HG03442 (cell line): Measurements from ENCODE around the gene CBS.
"Not testable (repeated sequence)": the region's sequence is repeated elsewhere in the genome, so short reads cannot be mapped to it uniquely, and the experiment has no call there.

ENCODE experiments used
- ATAC-seq: cut with Tn5 transposase; IDR thresholded peaks from one replicate; pipeline ENCODE4 v1.9.1; 2021; ENCODE audit warnings: mild to moderate bottlenecking, moderate library complexity; ENCODE audit not compliant: unreplicated experiment

The CBS gene

GRCh38 chr21:43075170-43076022 lies at the start of gene CBS:
TSS of gene CBS (minus strand) at chr21:43075835. CDS start at chr21:43072193, 3,642 bp downstream.
- not testable (repeated sequence) for ATAC-seq

GRCh38 chr21:43115956-43116355 lies 40.3 kb upstream of the CBS start:
- ATAC-seq = not testable (repeated sequence)

DNA sequence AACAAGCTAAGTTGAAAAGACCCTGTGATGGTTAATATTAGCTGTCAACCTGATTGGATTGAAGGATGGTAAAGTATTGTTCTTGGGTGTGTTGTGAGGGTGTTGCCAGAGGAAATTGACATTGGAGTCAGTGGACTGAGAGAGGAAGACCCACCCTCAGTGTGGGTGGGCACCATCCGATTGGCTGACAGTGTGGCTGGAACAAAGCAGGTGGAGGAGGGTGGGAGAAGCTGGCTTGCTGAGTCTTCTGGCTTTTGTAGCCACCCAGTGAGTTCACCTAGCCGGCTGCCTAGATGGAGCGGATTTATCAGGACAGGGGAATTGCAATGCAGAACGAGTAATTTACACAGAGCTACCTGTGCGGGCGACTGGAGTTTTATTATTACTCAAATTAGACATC lies 38.8 kb upstream of the CBS start:
- ATAC-seq = not testable (repeated sequence)

DNA sequence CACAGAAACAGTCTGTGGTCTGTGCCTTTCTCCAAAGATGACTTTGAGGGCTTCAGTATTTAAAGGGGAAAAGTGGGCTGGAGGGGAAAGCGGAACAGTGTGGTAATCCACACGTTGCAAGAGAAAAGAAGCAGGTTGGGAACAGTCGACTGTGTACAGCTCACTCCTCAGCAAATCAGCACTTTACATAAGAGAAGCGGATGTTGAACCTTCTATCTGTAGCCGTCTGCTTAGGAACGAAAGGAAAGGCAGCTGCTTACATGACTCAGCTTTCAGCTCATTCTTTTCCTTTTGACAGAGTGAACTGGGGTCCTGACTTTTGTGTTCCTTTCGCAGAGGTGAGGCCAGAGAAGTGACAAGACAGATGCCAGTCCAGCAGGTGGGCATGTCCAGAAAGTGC lies 33.4 kb upstream of the CBS start:
- not testable (repeated sequence) for ATAC-seq

GRCh38 chr21:43108177-43108576 lies 32.5 kb upstream of the CBS start:
- not testable (repeated sequence) for ATAC-seq

GRCh38 chr21:43107794-43108137 lies 32.1 kb upstream of the CBS start:
- ATAC-seq = not testable (repeated sequence)

- ATAC-seq = peak; percentile 71
Measured at GRCh38 chr21:43106965-43107793, 31.5 kb upstream of the CBS start, which contains the start of gene U2AF1. TSS of gene U2AF1 (minus strand) at chr21:43107570. CDS start at chr21:43107494, 76 bp downstream.

GRCh38 chr21:43104642-43105041 lies 29.0 kb upstream of the CBS start:
- ATAC-seq = not testable (repeated sequence)

- ATAC-seq = not testable (repeated sequence)
Measured at GRCh38 chr21:43102281-43102680, 26.6 kb upstream of the CBS start.

DNA sequence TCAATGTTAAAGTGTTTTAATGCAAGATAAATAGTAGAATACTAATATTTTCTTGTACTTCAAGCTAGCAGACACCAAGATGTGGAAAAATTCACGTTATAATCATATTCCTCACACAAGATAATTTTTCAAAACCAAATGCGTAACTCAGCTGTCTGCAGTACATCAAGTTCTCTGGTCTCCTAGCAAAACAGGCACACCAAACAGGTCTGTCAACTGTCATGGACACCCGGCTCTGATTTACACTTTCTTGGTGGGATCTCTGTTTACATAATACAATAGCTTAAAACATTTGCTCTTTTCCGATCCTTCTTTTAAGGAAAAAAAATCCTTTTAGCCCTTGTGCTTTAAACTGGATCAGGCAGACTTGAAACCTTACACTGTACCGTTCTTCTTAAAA lies 26.0 kb upstream of the CBS start:
- not testable (repeated sequence) for ATAC-seq

- ATAC-seq = not testable (repeated sequence)
Measured at GRCh38 chr21:43101000-43101399, 25.4 kb upstream of the CBS start.

DNA sequence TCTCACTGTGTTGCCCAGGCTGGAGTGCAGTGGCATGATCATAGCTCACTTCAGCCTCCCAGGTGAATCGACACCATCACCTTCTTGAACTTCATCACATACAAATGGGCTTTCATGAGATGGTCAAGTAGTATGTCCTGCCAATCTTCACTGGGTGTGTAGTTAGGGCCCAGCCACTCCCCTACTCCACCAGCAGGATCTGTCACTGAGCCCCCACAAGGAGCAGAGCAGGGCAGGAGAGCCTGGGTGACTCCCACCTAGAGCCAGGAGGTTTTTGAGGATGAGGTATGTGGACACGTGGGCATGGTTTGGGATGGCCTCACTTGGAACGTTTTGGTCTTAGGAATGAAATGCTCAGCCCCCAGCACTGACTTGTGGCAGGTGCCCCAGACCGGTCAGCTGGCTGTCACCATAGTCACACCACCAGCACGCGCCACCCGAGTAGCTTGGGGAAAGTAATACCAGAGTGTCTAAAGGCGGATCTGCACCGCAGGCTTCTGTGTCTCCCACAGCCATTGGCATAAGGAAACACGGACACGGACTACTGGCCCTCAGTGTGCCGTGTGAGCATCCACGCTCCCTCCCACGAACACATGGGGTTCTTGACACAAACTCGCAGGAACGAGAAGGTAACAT lies 16.5 kb upstream of the CBS start:
- ATAC-seq = not testable (repeated sequence)

GRCh38 chr21:43090947-43091346 lies 15.3 kb upstream of the CBS start:
- not testable (repeated sequence) for ATAC-seq

- not testable (repeated sequence) for ATAC-seq
Measured at GRCh38 chr21:43089463-43089862, 13.8 kb upstream of the CBS start.

DNA sequence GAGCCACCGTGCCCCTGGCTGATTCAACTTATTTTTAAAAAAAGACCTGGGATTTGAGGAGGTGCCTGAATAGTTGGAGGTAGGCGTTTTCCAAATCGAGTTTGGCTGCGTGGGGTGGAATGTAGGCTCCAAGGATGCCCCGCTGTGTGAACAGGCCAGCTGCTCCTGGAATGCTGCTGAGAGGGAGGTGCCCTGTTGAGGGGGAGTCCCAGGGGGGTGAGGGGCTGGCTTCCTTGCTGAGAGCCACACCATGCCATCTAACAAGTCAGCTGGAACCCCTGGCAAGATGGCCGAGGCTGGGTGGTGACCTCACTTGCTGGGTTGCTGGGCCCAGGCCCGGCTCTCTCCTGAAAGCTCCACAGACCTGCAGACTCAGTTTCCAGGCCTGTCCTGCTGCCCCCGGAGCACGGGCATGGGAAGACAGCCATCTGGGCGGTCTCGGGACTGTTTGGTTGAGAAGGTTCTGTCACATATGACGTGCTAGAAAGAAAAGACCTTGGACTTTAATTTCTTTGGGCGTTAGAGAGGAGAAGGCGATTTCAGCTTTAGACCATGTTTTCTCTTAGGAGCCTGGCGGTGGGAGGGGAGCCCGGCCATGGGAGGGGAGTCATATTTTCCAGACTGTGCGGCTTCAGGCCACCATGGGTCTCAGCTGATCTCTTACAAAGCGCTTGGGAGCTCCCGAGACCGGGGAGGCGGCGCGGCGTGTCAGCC lies 7.1 kb upstream of the CBS start:
- ATAC-seq = not testable (repeated sequence)

DNA sequence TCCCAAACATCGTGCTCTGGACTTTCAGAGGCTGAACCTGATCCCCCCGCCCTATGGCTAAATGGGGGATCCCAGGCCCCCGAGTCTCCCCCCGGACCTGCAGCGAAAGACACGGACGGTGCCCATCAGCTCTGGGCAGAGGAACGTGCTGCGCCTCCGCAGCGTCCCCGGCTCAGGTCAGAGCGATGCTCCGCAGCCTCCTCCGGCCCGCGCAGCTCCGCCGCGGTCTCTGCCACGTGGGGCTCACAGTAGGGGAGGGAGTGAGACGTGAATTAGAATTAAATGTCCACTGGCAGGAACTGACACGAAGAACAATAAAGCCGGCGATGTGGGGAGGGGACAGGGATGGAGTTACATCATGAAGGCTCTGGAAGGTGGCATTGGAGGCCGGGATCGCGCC lies 1.0 kb upstream of the CBS start:
- not testable (repeated sequence) for ATAC-seq

GRCh38 chr21:43076023-43076637 lies 495 bp upstream of the CBS start:
- not testable (repeated sequence) for ATAC-seq

DNA sequence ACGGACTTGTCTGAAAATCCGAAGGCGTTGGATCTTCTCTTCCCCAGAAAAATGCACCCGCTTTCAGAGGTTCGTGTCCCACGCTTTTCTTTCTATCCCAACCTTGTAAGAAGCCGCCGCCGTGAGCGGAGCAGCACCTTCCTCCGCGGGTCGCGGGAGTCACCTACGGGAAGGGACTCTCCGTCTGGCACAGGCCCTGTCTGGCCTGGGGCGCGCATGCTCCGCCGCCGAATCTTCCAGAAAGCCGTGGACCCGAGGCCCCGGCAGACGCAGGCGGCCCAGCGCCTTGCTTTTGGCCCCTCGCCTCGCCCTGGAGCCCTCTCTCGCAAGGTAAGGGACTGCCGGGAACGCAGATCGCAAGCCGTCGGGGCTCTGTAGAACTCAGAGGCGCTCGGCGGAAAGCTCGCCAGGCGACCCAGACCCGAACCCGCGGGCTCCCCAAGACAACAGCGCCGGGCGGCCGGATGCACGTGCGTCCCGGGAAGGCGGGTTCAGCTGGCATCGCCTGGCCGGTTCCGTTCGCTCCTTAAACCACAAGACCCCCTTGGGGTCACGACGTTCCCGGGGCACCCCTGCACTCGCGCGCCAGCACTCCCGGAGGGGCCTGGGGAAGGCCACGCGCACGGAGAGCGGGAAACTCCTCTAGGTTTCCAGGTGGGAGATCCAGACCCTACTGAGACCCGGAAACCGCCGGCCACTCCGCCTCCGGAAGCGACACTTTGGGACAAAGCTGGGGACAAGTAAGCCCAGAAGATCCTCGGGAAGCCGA lies 1.1 kb downstream of the CBS start:
- not testable (repeated sequence) for ATAC-seq

DNA sequence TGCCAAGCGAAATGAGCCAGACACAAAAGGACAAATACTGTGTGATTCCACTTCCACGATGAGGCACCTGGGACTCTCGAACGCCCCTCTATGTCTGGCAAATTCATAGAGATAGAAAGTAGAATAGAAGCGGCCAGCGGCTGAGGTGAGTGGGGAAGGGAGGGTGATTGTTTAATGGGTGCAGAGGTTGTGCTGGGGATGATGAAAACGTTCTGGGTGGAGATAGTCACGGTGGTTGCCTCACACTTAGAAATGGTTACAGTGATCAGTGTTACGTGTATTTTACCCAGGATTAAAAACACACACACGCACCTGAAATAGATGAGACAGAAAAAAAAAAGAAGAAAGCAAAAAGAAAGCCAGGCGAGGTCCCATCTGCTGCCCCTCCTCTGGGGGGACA lies 2.9 kb downstream of the CBS start:
- ATAC-seq = not testable (repeated sequence)
